WERI-Rb-1 (cell line): ENCODE data around the gene PBLD.
A peak's percentile ranks its signal among the peaks of the same experiment; 100 is the strongest.

Source experiments
- DNase-seq: peaks from one replicate; pipeline ENCODE4 v3.0.0-alpha.2; 2020
- H3K27ac ChIP-seq: fragments of 250-450 bp; sonication (Bioruptor Pico); 2 replicates; pipeline ENCODE4 v1.5.1; 2020; ENCODE audit warnings: mild to moderate bottlenecking, moderate library complexity
- H3K27me3 ChIP-seq: fragments of 250-450 bp; sonication (Bioruptor Pico); 2 replicates; pipeline ENCODE4 v1.5.1; 2021; ENCODE audit warnings: mild to moderate bottlenecking, low read depth, moderate library complexity; ENCODE audit not compliant: insufficient read depth, severe bottlenecking
- H3K36me3 ChIP-seq: fragments of 250-450 bp; sonication (Bioruptor Pico); 2 replicates; pipeline ENCODE4 v1.5.1; 2020; ENCODE audit warnings: mild to moderate bottlenecking, moderate library complexity
- H3K4me3 ChIP-seq: 2 replicates; pipeline ENCODE4 v1.5.1; 2011; ENCODE audit warnings: low read depth, mild to moderate bottlenecking, control low read depth, low read length
- H3K9me3 ChIP-seq: fragments of 250-450 bp; sonication (Bioruptor Pico); 2 replicates; pipeline ENCODE4 v1.5.1; 2021; ENCODE audit warnings: mild to moderate bottlenecking, moderate library complexity; ENCODE audit not compliant: severe bottlenecking
- CTCF ChIP-seq: IDR thresholded peaks from 2 replicates; pipeline ENCODE4 v1.5.1; 2011; ENCODE audit warnings: low read depth, mild to moderate bottlenecking, control low read depth, inconsistent platforms, low read length

The PBLD gene

GRCh38 chr10:68346774-68347173 lies 14.0 kb upstream of the PBLD start:
- H3K27me3 ChIP-seq, result no peaks in the 10 kb centered on the region
- DNase-seq, result no peak
- H3K27ac ChIP-seq, result no peak overlapping the region
- H3K36me3 ChIP-seq, result peaks cover 63% of the 10 kb centered on the region
- no peaks in the 10 kb centered on the region for H3K9me3 ChIP-seq
- H3K4me3 ChIP-seq, result no peak overlapping the region
- TF ChIP-seq CTCF, result no peak

- H3K36me3 ChIP-seq, result peaks cover 73% of the 10 kb centered on the region
- H3K9me3 ChIP-seq, result no peaks in the 10 kb centered on the region
- no peaks in the 10 kb centered on the region for H3K27me3 ChIP-seq
- no peak for DNase-seq
- H3K4me3 ChIP-seq, result no peak overlapping the region
- peak overlapping the region; percentile 18; the same call in 1 of the 2 replicates for H3K27ac ChIP-seq
- TF ChIP-seq CTCF, result no peak
Observed at GRCh38 chr10:68345621-68346020, 12.9 kb upstream of the PBLD start.

- no peak for DNase-seq
- no peak overlapping the region for H3K4me3 ChIP-seq
- no peak for TF ChIP-seq CTCF
- no peaks in the 10 kb centered on the region for H3K9me3 ChIP-seq
- H3K27me3 ChIP-seq, result no peaks in the 10 kb centered on the region
- H3K36me3 ChIP-seq, result peaks cover 89% of the 10 kb centered on the region
- H3K27ac ChIP-seq, result no peak overlapping the region
Observed at GRCh38 chr10:68342909-68343516, 10.3 kb upstream of the PBLD start.

GRCh38 chr10:68340358-68341080 lies 7.8 kb upstream of the PBLD start:
- TF ChIP-seq CTCF, result no peak
- Histone ChIP-seq H3K36me3 (peaks cover 99% of the 10 kb centered on the region), H3K9me3 (no peaks in the 10 kb centered on the region), H3K27me3 (no peaks in the 10 kb centered on the region), H3K4me3 (no peak overlapping the region), H3K27ac (no peak overlapping the region)
- no peak for DNase-seq

- Histone ChIP-seq H3K27me3 (no peaks in the 10 kb centered on the region), H3K27ac (no peak overlapping the region), H3K9me3 (no peaks in the 10 kb centered on the region), H3K36me3 (peaks cover 89% of the 10 kb centered on the region), H3K4me3 (no peak overlapping the region)
- no peak for DNase-seq
- no peak for TF ChIP-seq CTCF
Observed at GRCh38 chr10:68336754-68337351, 4.1 kb upstream of the PBLD start.
